B cell (primary cell): ENCODE data around the gene GNAI2. TPM values are rescaled to one million over a fixed set of nuclear protein-coding genes. Genes with fewer than 3 reads are reported as not detected.

Experiments
- ATAC-seq: fragments of 200-7000 bp; cut with Tn5 transposase; one replicate; pipeline ENCODE4 v1.10.0; 2021; ENCODE audit warnings: low read depth, mild to moderate bottlenecking, moderate number of reproducible peaks, moderate library complexity
- CTCF ChIA-PET: fragments of 350-600 bp; sonication (Branson Sonifier 250); formaldehyde crosslinking; loops from one replicate; lab custom pipeline; 2021; ENCODE audit warnings: antibody characterized with exemption, inconsistent platforms; lab: Charles Lee
- POLR2A ChIA-PET: fragments of 350-600 bp; sonication (Branson Sonifier 250); formaldehyde crosslinking; loops from one replicate; lab custom pipeline; 2021; ENCODE audit warnings: antibody characterized with exemption; lab: Charles Lee
- DNase-seq: peaks from one replicate; pipeline ENCODE4 v3.0.0; 2013
- H2AFZ ChIP-seq: 2 replicates; pipeline ENCODE4 v1.6.1; 2012; ENCODE audit warnings: mild to moderate bottlenecking, low read depth, low read length; ENCODE audit not compliant: insufficient read depth, poor library complexity, severe bottlenecking
- H3K27ac ChIP-seq, 2 donors: 1 replicate in 1 of 2; 2 replicates in 1 of 2; pipeline ENCODE4 v1.5.1; 2012 to 2013; ENCODE audit warnings: low read length in 2 of 2, mild to moderate bottlenecking in 2 of 2, moderate library complexity in 1 of 2
- H3K27me3 ChIP-seq, 4 experiments: fragments of 200-600 bp in 1 of 4; sonication (generic) in 1 of 4; replicated peaks in 1 of 4; 1 replicate in 2 of 4; 2 replicates in 2 of 4; pipeline versions ENCODE4 v1.6.1 to v1.7.0; 2013 to 2016; ENCODE audit warnings: low read length in 3 of 4, mild to moderate bottlenecking in 2 of 4, mixed read lengths in 1 of 4, moderate library complexity in 1 of 4; ENCODE audit not compliant: insufficient read depth in 4 of 4, control insufficient read depth in 3 of 4; ENCODE audit errors: control extremely low read depth in 1 of 4
- H3K36me3 ChIP-seq, 2 experiments: replicated peaks in 1 of 2; 1 replicate in 1 of 2; 2 replicates in 1 of 2; pipeline versions ENCODE4 v1.6.1 to v1.7.1; 2013; ENCODE audit warnings: low read length in 1 of 2; ENCODE audit not compliant: insufficient read depth in 2 of 2, control insufficient read depth in 1 of 2; ENCODE audit errors: control extremely low read depth in 1 of 2, extremely low read depth in 1 of 2
- H3K4me1 ChIP-seq, 2 donors: fragments of 200-600 bp in 1 of 2; sonication (generic) in 1 of 2; 1 replicate in 1 of 2; 2 replicates in 1 of 2; pipeline versions ENCODE4 v1.5.1 to v1.6.1; 2013 to 2017; ENCODE audit warnings: low read length in 2 of 2; ENCODE audit not compliant: control insufficient read depth in 2 of 2, insufficient read depth in 2 of 2
- H3K4me2 ChIP-seq: replicated peaks from 2 replicates; pipeline ENCODE3; 2012; ENCODE audit warnings: mild to moderate bottlenecking, low read depth, low read length; ENCODE audit not compliant: poor library complexity, severe bottlenecking
- H3K4me3 ChIP-seq, 5 experiments: fragments of 200-600 bp in 1 of 5; sonication (generic) in 1 of 5; 1 replicate in 3 of 5; 2 replicates in 2 of 5; pipeline versions ENCODE4 v1.5.1 to v1.7.0; 2011 to 2016; ENCODE audit warnings: low read length in 4 of 5, mild to moderate bottlenecking in 4 of 5, low read depth in 2 of 5, control low read depth in 1 of 5, moderate library complexity in 1 of 5; ENCODE audit not compliant: insufficient read depth in 1 of 5; ENCODE audit errors: control extremely low read depth in 1 of 5, extremely low read depth in 1 of 5
- H3K79me2 ChIP-seq: fragments of 200-600 bp; sonication (generic); one replicate; pipeline ENCODE4 v1.6.0; 2016; ENCODE audit warnings: low read length; ENCODE audit not compliant: control insufficient read depth, insufficient read depth
- H3K9ac ChIP-seq: fragments of 200-600 bp; sonication (generic); 2 replicates; pipeline ENCODE4 v1.6.1; 2017; ENCODE audit warnings: mild to moderate bottlenecking, low read length, moderate library complexity
- H3K9me3 ChIP-seq, 3 donors: one replicate each; pipeline versions ENCODE4 v1.6.1 to v1.7.1; 2013; ENCODE audit warnings: low read length in 2 of 3; ENCODE audit not compliant: control insufficient read depth in 2 of 3, insufficient read depth in 1 of 3; ENCODE audit errors: control extremely low read depth in 1 of 3
- H4K20me1 ChIP-seq: 2 replicates; pipeline ENCODE4 v1.6.0; 2012; ENCODE audit warnings: mild to moderate bottlenecking, low read length; ENCODE audit not compliant: insufficient read depth, control insufficient read depth, poor library complexity, severe bottlenecking
- H3K27ac Mint-ChIP-seq: one replicate; pipeline ENCODE4 v1.8.0; 2021; ENCODE audit warnings: mixed read lengths
- H3K27me3 Mint-ChIP-seq: one replicate; pipeline ENCODE4 v1.8.0; 2021; ENCODE audit warnings: mixed read lengths
- H3K4me1 Mint-ChIP-seq: one replicate; pipeline ENCODE4 v1.8.0; 2021; ENCODE audit warnings: mixed read lengths
- H3K4me3 Mint-ChIP-seq: one replicate; pipeline ENCODE4 v1.8.0; 2021; ENCODE audit warnings: mixed read lengths
- H3K9me3 Mint-ChIP-seq: one replicate; pipeline ENCODE4 v1.8.0; 2022; ENCODE audit warnings: mixed read lengths; ENCODE audit not compliant: insufficient read depth
- CTCF ChIP-seq: fragments of 200-600 bp; IDR thresholded peaks from one replicate; pipeline ENCODE4 v1.8.0; 2022; ENCODE audit warnings: antibody characterized with exemption, mild to moderate bottlenecking
- EZH2 ChIP-seq: IDR thresholded peaks from 2 replicates; pipeline ENCODE4 v1.6.1; 2012; ENCODE audit warnings: borderline replicate concordance, low read depth, mild to moderate bottlenecking, moderate library complexity, low read length; ENCODE audit not compliant: insufficient read depth, poor library complexity, severe bottlenecking
- WGBS: methylation state at CpG from one replicate; pipeline ENCODE4 v1.1.5; 2013; ENCODE audit warnings: missing lambda C conversion rate; ENCODE audit not compliant: insufficient coverage; 5-methylcytosine and 5-hydroxymethylcytosine counted together
- intact Hi-C: fragments of 100-400 bp; cut with micrococcal nuclease; formaldehyde crosslinking; loops from one replicate; pipeline ENCODE4 v1.10.0; 2022
- polyA plus RNA-seq: library from polyadenylated mRNA; depleted of rRNA; stranded (reverse); fragments of >200 nt; gene quantifications from 2 replicates; pipeline ENCODE4 v1.2.3, GENCODE V29; 2012
- total RNA-seq, 2 donors: library from RNA; stranded (reverse); fragments of 120-200 nt in 1 of 2; gene quantifications; 1 replicate in 1 of 2; 2 replicates in 1 of 2; pipeline versions ENCODE4 v1.2.3 to v1.2.4, GENCODE V29; 2013 to 2022

GNAI2 gene
- total and polyA plus RNA-seq, 2 donors (not counting 1 experiment from before 2014, with no cell fraction given): 302 to 491 TPM

GRCh38 chr3:50194128-50194902, 41.7 kb upstream of the GNAI2 start:
- H3K4me2 ChIP-seq: peak overlapping the region; percentile 69
- intact Hi-C loops: loop anchor here (1.0 to 2.0 kb wide), 2 partner anchors 52 to 126 kb away; no protein-coding TSS in a partner anchor
- DNase-seq: peak; percentile 88
- Mint-ChIP-seq H3K9me3 (no peaks in the 10 kb centered on the region), H3K4me1 (peaks cover 11% of the 10 kb centered on the region), H3K27ac (no peak overlapping the region), H3K27me3 (peaks cover 21% of the 10 kb centered on the region), H3K4me3 (peak overlapping the region; percentile 52)
- H3K4me1 ChIP-seq: peaks cover 17 to 23% of the 10 kb centered on the region in 2 donors
- no peak overlapping the region for H3K27ac ChIP-seq
- ChIA-PET POLR2A (interaction anchor here (0.5 to 2.4 kb wide), 5 partner anchors 32 to 382 kb away, joined by 3 to 16 read pairs (median 3); no protein-coding TSS in a partner anchor), CTCF (interaction anchor here (0.8 to 7.1 kb wide), 33 partner anchors 9 to 348 kb away, joined by 3 to 214 read pairs (median 5); partner anchors contain the start of genes GNAI2, HYAL2, HYAL3 and IFRD2)
- peak overlapping the region in 2 of 5 experiments; percentile 2 to 33 for H3K4me3 ChIP-seq
- no peaks in the 10 kb centered on the region for H4K20me1 ChIP-seq
- H2AFZ ChIP-seq: peak overlapping the region; percentile 68
- 12% methylated on average over 70 of the region's 70 CpGs for WGBS
- no peak overlapping the region for H3K9ac ChIP-seq
- no peaks in the 10 kb centered on the region for H3K36me3 ChIP-seq
- peaks cover 0 to 46% (median 11%) of the 10 kb centered on the region in 4 experiments for H3K27me3 ChIP-seq
- peaks cover 0 to 13% (median 0%) of the 10 kb centered on the region in 3 donors for H3K9me3 ChIP-seq
- no peak for TF ChIP-seq EZH2
- TF ChIP-seq CTCF: peak; percentile 87
- H3K79me2 ChIP-seq: no peaks in the 10 kb centered on the region
- peak; percentile 84 for ATAC-seq
